ENCODE data around the gene HTRA1. TPM values are rescaled to one million over a fixed set of nuclear protein-coding genes. Genes with fewer than 3 reads are reported as not detected.

HTRA1 gene
- total RNA-seq, 4 donors from 2014 or later: 71.0 to 113 (median 84.1) TPM

DNA sequence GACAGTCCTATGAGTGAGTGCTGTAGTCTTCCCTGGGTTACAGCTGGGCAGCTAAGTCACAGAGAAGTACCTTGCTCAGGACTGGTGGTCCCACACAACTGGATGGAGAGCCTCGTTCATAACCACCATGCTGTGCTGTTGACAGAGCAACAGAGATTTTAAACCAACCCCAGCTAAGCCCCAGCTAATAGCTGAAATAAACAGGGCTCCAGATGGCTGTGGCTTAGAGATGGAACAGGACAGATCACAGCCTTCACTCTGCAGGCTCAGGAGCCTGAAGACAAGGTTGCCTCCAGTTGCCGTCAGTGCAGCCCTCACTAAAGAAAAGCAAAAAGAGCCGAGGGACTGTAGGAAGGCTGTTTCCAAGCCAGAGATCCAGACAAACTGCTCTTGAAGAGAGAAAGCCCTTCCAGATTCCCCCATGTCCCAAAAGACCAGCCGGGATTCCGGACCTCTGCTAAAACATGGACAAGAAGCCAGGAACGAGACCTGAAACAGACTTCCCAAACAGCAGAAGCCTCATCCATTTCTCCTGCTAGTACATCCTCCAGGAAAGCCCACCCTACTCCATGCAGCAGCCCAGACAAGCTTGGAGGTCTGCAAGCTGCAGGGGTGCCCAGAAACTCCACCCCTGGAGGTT lies 4.2 kb downstream of the HTRA1 start:
- TF ChIP-seq POLR2A (IDR thresholded peaks at IDR 0.05): no peak
- TF ChIP-seq, protein P1, sequence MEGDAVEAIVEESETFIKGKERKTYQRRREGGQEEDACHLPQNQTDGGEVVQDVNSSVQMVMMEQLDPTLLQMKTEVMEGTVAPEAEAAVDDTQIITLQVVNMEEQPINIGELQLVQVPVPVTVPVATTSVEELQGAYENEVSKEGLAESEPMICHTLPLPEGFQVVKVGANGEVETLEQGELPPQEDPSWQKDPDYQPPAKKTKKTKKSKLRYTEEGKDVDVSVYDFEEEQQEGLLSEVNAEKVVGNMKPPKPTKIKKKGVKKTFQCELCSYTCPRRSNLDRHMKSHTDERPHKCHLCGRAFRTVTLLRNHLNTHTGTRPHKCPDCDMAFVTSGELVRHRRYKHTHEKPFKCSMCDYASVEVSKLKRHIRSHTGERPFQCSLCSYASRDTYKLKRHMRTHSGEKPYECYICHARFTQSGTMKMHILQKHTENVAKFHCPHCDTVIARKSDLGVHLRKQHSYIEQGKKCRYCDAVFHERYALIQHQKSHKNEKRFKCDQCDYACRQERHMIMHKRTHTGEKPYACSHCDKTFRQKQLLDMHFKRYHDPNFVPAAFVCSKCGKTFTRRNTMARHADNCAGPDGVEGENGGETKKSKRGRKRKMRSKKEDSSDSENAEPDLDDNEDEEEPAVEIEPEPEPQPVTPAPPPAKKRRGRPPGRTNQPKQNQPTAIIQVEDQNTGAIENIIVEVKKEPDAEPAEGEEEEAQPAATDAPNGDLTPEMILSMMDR (IDR thresholded peaks at IDR 0.05): no peak
- 83 to 88% methylated on average over 6 of the region's 6 CpGs for WGBS, 2 donors
- no peak overlapping the region for H3K4me3 ChIP-seq (ENCODE audit: low read depth, poor library complexity, severe bottlenecking)
- intact Hi-C loops (cut with DNase I; ENCODE audit: low total_unique reads): no loop called here
- peak in 1 of 2 donors; percentile 79 for DNase-seq (ENCODE audit: low spot score in 2 of 2)

DNA sequence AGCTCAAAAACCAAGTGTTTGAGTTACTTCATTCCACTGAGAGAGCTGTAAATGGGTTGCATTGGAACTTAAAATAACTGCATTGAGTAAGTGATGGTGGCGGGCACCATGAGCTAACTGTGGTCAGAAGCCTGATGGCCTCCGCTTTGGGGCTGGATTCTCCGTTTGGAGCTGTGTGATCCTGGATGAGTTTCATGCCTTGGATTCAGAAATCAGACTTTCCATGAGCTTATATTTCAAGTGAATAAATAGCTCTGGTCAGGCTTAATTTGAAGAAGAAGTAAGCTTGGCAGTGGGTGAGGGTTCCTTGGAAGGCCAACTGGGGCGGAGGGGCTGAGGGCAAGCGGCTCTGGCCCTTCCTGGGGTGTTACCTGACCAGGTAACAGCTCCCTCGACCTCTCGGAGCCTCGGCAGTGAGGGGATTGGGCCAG lies 5.6 kb downstream of the HTRA1 start:
- no peak for TF ChIP-seq POLR2A (IDR thresholded peaks at IDR 0.05)
- TF ChIP-seq, protein P1 (IDR thresholded peaks at IDR 0.05): no peak
- intact Hi-C loops (cut with DNase I; ENCODE audit: low total_unique reads): no loop called here
- H3K4me3 ChIP-seq (ENCODE audit: low read depth, poor library complexity, severe bottlenecking): no peak overlapping the region
- DNase-seq (ENCODE audit: low spot score in 2 of 2): peak in 1 of 2 donors; percentile 54
- 76 to 86% methylated on average over 8 of the region's 8 CpGs for WGBS, 2 donors

DNA sequence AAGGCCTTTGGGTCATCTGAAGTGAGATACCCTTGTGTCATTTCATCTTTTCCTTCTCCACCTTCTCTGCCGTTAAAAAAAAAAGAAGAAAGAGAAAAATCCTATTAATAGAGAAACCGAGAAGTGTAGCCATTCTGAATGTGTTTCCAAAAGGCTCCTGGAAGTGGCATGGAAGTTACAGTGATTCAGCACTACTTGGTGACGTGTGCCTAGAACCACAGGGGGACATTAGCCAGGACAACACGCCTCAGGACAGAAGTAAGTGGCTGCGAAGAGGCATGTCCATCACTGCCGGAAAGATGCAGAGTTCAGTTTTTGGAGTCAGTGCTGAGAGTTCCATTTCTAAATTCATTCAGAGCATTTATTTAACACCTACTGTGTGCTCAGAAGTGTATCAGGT lies 6.3 kb downstream of the HTRA1 start:
- WGBS, 2 donors: 87 to 90% methylated on average over 6 of the region's 6 CpGs
- H3K4me3 ChIP-seq (ENCODE audit: low read depth, poor library complexity, severe bottlenecking): no peak overlapping the region
- intact Hi-C loops (cut with DNase I; ENCODE audit: low total_unique reads): no loop called here
- no peak for TF ChIP-seq POLR2A (IDR thresholded peaks at IDR 0.05)
- TF ChIP-seq, protein P1 (IDR thresholded peaks at IDR 0.05): no peak
- peak in 1 of 2 donors; percentile 32 for DNase-seq (ENCODE audit: low spot score in 2 of 2)

DNA sequence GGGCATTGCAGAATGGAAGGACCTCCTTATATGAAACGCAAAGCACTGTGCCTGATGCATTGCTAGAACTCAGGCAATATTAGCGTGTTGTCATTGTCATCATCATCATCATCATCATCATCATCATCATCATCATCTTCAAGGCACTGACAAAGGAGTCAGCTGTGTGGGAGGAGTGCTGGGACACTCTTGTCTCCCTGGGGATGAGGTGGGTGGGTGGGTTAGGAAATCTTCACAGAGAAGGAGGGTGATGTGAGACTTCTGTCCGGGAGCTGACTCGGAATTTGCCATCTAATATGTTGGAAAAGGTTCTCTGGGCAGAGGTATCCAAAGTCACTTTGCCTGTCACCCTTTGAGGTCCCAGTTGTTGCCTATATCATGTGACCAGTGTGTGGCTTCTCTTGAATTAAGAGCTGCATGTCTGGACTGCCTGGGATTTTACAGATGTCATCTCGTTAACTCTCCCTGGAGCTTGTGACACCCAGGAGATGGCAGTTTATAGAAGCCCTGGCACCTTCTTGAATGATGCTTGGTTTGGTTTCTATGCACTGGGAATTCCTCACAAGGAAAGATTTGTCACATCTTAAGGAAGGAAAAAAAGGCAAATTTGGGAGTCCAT lies 7.1 kb downstream of the HTRA1 start:
- no peak for DNase-seq (ENCODE audit: low spot score in 2 of 2)
- no peak overlapping the region for H3K4me3 ChIP-seq (ENCODE audit: low read depth, poor library complexity, severe bottlenecking)
- TF ChIP-seq, protein P1 (IDR thresholded peaks at IDR 0.05): no peak
- no peak for TF ChIP-seq POLR2A (IDR thresholded peaks at IDR 0.05)
- intact Hi-C loops (cut with DNase I; ENCODE audit: low total_unique reads): no loop called here
- 64 to 74% methylated on average over 5 of the region's 5 CpGs for WGBS, 2 donors

DNA sequence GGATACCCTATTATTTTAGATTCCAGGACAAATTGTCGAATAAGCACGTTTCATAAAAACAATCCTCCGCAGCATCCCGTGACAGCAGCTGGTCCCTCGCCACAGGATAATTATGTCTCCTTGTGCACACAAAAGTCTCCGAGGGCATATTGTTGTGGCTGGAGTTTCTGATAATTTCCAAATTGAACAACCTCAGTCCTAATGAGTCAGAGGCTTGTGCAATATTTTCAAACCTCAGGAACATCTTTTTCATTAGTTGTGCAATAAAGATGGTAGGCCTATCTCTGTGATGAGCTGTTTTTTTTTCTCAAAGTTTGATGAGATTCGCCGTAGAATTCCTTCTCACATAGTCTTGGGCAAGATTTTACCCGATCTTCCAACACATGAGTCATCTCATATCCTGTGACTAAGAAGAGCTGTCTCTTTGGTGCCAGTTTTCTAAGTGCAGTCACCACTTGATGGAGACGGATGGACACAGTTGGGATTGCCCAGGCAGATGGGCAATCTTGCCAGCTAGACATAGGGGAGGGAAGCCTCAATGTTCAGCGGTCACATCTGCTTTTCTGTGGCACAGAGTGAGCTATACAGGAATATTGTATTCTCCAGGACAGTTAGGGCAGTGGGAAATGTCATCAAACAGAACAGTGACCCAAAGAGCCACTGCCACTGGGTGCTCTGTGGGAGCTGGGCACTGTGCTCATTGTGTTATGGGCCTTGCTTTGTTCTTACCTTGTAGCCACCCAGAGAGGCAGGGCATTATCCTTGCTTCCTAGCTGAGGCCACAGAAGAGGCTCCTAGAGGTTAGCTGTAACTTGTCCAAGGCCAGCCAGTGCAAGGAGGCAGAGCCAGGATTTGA lies 7.8 kb downstream of the HTRA1 start:
- intact Hi-C loops (cut with DNase I; ENCODE audit: low total_unique reads): no loop called here
- WGBS, 2 donors: 21% methylated on average over 11 of the region's 11 CpGs
- DNase-seq (ENCODE audit: low spot score in 2 of 2): peak; percentile 80 to 94
- H3K4me3 ChIP-seq (ENCODE audit: low read depth, poor library complexity, severe bottlenecking): no peak overlapping the region
- no peak for TF ChIP-seq POLR2A (IDR thresholded peaks at IDR 0.05)
- TF ChIP-seq, protein P1 (IDR thresholded peaks at IDR 0.05): no peak

All from lower leg skin (tissue), 4 donors.